HG03095 (cell line): Measurements from ENCODE around the gene ASPHD2.

Experiments used
- ATAC-seq: cut with Tn5 transposase; IDR thresholded peaks from one replicate; pipeline ENCODE4 v1.9.1; 2021; ENCODE audit warnings: moderate library complexity; ENCODE audit not compliant: unreplicated experiment

ASPHD2 gene

GRCh38 chr22:26445577-26446275 lies 16.7 kb downstream of the ASPHD2 start:
- no peak for ATAC-seq

GRCh38 chr22:26446808-26447515 lies 17.9 kb downstream of the ASPHD2 start:
- no peak for ATAC-seq

GRCh38 chr22:26447584-26448329 lies 18.7 kb downstream of the ASPHD2 start:
- ATAC-seq = no peak

GRCh38 chr22:26448334-26448733 lies 19.3 kb downstream of the ASPHD2 start:
- ATAC-seq = no peak

DNA sequence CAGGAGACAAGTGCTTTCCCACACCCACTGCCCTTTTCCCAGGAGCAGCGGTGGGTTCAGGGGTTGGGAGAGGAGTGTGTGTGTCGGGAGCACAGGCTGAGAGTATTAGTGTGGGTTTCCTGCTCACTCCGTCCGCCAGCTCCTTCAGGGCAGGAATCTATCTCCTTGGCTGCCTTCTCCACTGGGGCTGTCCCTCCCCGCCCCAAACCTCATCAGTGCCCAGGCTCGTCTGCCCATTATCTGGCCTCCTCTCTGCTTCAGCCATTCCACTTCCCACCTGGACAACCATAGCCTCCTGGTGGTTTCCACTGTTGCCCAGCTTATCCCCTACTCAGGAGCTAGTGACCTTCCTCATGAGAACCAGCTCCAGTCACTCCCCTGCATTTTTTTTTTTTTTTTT lies 19.9 kb downstream of the ASPHD2 start:
- ATAC-seq = no peak

DNA sequence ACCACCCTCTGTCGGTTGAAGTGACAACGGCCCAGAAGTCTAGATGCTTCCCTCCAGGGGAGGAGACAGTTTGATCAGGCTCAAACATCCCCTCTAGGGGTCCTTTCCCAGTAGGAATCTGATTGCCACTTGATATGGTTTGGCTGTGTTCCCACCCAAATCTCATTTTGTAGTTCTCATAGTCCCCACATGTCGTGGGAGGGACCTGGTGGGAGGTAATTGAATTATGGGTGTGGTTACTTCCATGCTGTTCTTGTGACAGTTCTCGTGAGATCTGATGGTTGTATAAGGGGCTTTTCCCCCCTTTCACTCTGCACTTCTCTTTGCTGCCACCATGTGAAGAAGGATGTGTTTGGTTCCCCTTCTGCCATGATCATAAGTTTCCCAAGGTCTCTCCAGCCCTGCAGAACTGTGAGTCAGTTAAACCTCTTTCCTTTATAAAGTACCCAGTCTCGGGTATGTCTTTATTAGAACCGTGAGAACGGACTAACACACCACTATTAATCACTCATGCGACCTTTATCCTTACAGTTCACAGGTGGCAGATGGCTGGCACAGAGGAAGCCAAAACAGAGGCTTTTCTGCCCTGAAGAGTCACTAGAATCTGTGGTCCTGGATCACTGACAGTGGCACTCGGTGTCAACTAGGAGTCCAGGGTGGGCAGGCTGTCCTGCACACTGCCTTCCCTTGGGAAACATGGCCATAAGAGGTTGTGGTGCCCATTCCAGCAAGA lies 21.6 kb downstream of the ASPHD2 start:
- no peak for ATAC-seq

GRCh38 chr22:26452236-26453016 lies 23.4 kb downstream of the ASPHD2 start:
- no peak for ATAC-seq

DNA sequence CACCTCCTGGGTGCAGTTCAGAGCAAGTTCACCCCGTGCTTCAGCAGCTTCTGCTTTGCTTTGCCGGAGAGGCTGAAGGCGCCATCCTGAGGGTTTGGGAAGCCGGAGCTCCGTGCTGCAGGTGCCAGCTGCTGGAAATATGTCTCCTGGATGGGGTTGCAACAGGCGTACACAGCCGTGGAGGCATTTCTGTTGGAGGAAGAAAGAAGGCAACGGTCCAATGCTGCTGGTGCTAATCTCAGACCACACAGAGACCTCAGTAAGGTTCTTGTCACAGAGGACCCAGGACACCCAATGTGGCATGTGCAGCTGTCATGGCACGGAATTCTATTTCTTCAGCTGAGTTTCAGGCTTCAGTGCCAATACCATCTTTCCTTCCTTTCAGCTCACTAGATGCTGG lies 24.2 kb downstream of the ASPHD2 start:
- no peak for ATAC-seq

GRCh38 chr22:26453812-26454500 lies 24.9 kb downstream of the ASPHD2 start:
- ATAC-seq = no peak

GRCh38 chr22:26457661-26458272 lies 28.7 kb downstream of the ASPHD2 start:
- ATAC-seq = no peak

DNA sequence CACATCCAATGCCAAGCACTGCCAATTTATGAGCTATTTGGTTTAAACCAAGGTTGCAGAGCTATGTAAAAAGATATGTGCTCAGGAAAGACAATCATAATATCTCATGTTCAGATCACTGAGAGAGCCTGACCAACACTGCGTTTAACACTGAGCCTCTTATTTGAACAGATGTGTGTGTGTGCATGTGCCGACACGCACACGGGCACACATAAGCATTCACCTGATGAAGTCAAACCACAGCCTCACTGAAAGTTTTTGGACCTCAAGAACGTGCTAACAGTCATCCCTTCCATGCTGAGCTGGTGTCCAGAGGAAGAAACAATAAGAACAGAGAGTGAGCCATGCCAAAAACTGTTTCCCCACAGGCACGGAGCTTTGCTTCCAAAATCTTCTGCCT lies 31.1 kb downstream of the ASPHD2 start:
- ATAC-seq = no peak

DNA sequence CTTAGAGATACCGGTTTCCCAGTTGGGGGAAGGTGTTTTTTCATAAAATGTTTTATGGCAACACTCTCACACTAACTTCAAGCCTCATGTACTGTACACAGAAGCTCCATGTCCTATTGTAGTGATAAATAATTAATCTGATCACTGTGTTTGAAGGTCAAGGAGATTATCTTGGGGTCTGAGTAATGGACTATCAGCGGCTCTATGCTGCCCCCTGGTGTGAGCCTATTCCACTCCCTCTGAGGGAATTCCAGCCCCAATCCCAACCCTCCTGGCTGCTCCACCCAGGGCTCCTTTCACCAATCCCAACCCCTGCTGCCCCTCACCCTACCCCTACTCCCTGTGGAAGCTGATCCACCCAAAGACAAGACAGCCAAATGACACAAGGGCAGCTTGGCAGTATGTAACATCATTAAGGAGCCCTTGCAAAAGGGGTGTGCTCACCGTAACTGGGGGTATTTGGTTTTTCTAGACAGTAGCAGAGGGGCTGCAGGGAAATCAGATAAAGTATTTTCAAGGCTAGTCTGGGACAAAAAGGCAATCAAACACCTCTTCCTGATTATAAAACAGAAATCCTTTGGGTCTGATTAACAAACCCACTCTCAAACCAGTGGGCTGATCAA lies 32.2 kb downstream of the ASPHD2 start:
- ATAC-seq = no peak

GRCh38 chr22:26462051-26462450 lies 33.0 kb downstream of the ASPHD2 start:
- no peak for ATAC-seq

DNA sequence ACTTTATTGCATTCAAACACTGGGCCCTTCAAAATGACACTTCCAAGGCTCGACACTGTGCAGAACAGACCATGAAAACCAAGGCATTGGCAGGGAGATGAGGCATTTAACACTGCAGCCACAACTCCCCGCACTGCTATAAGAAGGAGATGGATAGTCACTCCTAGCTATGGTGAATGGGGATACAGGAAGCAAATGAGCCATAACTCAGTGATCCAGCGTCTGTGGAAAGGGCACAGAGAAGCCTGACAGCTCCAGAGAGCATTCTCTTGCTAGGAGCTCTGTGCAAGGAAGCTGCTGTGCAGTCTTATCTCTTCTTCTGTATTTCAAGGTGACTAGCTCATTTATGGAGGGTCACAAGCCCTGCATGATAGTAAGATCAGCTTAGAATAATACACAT lies 33.6 kb downstream of the ASPHD2 start:
- no peak for ATAC-seq

GRCh38 chr22:26463101-26463661 lies 34.1 kb downstream of the ASPHD2 start:
- no peak for ATAC-seq

- ATAC-seq = no peak
These were observed 34.6 kb downstream of the ASPHD2 start for GRCh38 chr22:26463688-26464087.

GRCh38 chr22:26464312-26464711 lies 35.3 kb downstream of the ASPHD2 start:
- ATAC-seq = no peak

DNA sequence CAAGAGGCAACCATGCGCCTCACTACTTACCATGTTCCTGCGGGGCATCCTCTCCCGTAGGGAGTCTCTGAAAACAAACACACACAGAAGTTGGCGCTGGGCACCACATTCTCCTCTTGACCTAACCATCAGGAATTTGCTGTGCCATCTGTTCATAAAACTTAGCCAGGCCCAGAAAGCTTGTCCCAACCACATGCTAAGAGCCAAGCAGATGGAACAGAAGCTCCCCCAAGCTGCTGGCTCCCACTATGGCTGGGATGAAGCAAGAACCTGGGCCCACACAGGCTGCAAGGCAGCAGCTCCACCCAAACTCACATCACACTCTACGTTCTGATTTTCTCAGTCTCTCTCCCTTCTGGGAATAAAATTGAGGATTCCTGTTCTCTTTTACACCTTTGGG lies 37.1 kb downstream of the ASPHD2 start:
- no peak for ATAC-seq

DNA sequence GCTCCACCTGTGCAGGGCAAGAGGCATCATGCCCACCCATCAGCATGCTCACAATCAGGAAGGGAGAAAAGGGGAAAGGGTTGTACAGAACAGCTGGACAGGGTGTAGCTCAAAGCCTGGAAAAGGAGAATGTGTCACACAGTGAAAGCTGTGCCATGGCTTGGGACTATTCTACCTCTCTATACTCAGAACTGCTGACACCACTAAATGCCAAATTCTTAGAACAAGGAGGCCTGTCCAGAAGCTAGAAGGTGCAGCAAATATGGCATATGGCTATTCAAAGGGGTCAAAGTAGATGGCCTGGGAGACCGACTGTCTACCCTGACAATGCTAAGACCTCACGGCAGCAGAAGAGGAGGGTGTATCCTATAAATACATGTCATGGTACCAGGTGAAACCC lies 41.7 kb downstream of the ASPHD2 start:
- no peak for ATAC-seq
